ENCODE data around the gene ZC3H18. TPM values are rescaled to one million over a fixed set of nuclear protein-coding genes. Genes with fewer than 3 reads are reported as not detected.

The ZC3H18 gene
- total and polyA plus RNA-seq, 12 donors, result 18.3 to 28.7 (median 22.0) TPM

GRCh38 chr16:88618182-88618955 is 48.2 kb downstream of the ZC3H18 start:
- intact Hi-C loops (cut with DNase I), result no loop called here
- H3K4me1 ChIP-seq, result peaks cover 3 to 41% (median 23%) of the 10 kb centered on the region in 9 donors
- H3K4me3 ChIP-seq, result no peak overlapping the region
- peak in 7 of 8 donors; percentile 7 to 33 (median 21) for ATAC-seq
- DNase-seq, result no peak
- H3K27me3 ChIP-seq, result no peaks in the 10 kb centered on the region
- peak overlapping the region; percentile 3 to 82 (median 28) for H3K27ac ChIP-seq
- no peak for TF ChIP-seq CTCF (IDR thresholded peaks at IDR 0.05)
- no peaks in the 10 kb centered on the region for H3K9me3 ChIP-seq
- 72 to 79% methylated on average over 20 of the region's 20 CpGs for WGBS, 2 donors
- peaks cover 3 to 78% (median 15%) of the 10 kb centered on the region in 9 donors for H3K36me3 ChIP-seq

GRCh38 chr16:88618956-88619667 is 48.9 kb downstream of the ZC3H18 start:
- H3K36me3 ChIP-seq, result peaks cover 4 to 78% (median 22%) of the 10 kb centered on the region in 9 donors
- no peak for TF ChIP-seq CTCF (IDR thresholded peaks at IDR 0.05)
- peaks cover 3 to 40% (median 23%) of the 10 kb centered on the region in 9 donors for H3K4me1 ChIP-seq
- H3K4me3 ChIP-seq, result no peak overlapping the region
- intact Hi-C loops (cut with DNase I), result no loop called here
- H3K27me3 ChIP-seq, result no peaks in the 10 kb centered on the region
- peak overlapping the region in 9 of 10 donors; percentile 3 to 82 (median 32) for H3K27ac ChIP-seq
- WGBS, 2 donors, result 79 to 82% methylated on average over 19 of the region's 19 CpGs
- H3K9me3 ChIP-seq, result no peaks in the 10 kb centered on the region
- DNase-seq, result no peak
- ATAC-seq, result peak in 7 of 8 donors; percentile 5 to 57 (median 37)

GRCh38 chr16:88619859-88620815 is 49.9 kb downstream of the ZC3H18 start:
- H3K27me3 ChIP-seq, result no peaks in the 10 kb centered on the region
- no peaks in the 10 kb centered on the region for H3K9me3 ChIP-seq
- no peak for TF ChIP-seq CTCF (IDR thresholded peaks at IDR 0.05)
- H3K4me3 ChIP-seq, result no peak overlapping the region
- peak in 2 of 8 donors; percentile 23 to 30 for ATAC-seq
- 95 to 96% methylated on average over 14 of the region's 14 CpGs for WGBS, 2 donors
- H3K36me3 ChIP-seq, result peaks cover 8 to 83% (median 29%) of the 10 kb centered on the region in 9 donors
- H3K4me1 ChIP-seq, result peaks cover 3 to 34% (median 23%) of the 10 kb centered on the region in 9 donors
- DNase-seq, result no peak
- peak overlapping the region in 1 of 10 donors; percentile 82 for H3K27ac ChIP-seq
- intact Hi-C loops (cut with DNase I), result no loop called here
